ENCODE results near the gene RAB3A. TPM values are rescaled to one million over a fixed set of nuclear protein-coding genes. Genes with fewer than 3 reads are reported as not detected.

RAB3A gene
- total and polyA plus RNA-seq, 3 experiments from 2014 or later = 0.59 to 3.8 (median 2.9) TPM

GRCh38 chr19:18194181-18194530 is 9.7 kb downstream of the RAB3A start:
- H3K27ac Mint-ChIP-seq = peak overlapping the region in 5 of 8 donors; percentile 56 to 88 (median 78)
- Histone ChIP-seq H3K27ac (ENCODE audit: low read depth, low read length) (peak overlapping the region; percentile 71), H3K4me3 (ENCODE audit: low read length) (peak overlapping the region; percentile 74), H3K27me3 (ENCODE audit: insufficient read depth, low read length, poor library complexity, severe bottlenecking) (no peaks in the 10 kb centered on the region), H3K9me3 (ENCODE audit: low read length) (no peaks in the 10 kb centered on the region), H3K36me3 (ENCODE audit: insufficient read depth, low read length) (peaks cover 6% of the 10 kb centered on the region), H3K4me1 (ENCODE audit: insufficient read depth, low read length) (peaks cover 16% of the 10 kb centered on the region)
- peaks cover 0 to 2% (median 0%) of the 10 kb centered on the region in 5 donors for H3K9me3 Mint-ChIP-seq
- peaks cover 21 to 28% (median 22%) of the 10 kb centered on the region in 3 donors for H3K4me1 Mint-ChIP-seq
- H3K27me3 Mint-ChIP-seq = peaks cover 0 to 3% of the 10 kb centered on the region in 2 donors
- DNase-seq = no peak
- CTCF ChIA-PET = interaction anchor here (1.7 to 4.5 kb wide), 3 partner anchors 11 to 58 kb away, joined by 4 to 24 read pairs (median 6); partner anchors contain the start of gene RAB3A
- POLR2A ChIA-PET = interaction anchor here (1.9 to 3.1 kb wide), 2 partner anchors 9 to 86 kb away, joined by 6 to 40 read pairs; partner anchors contain the start of genes JUND and RAB3A
- peaks cover 0 to 37% (median 4%) of the 10 kb centered on the region in 3 donors for H3K36me3 Mint-ChIP-seq
- H3K4me3 Mint-ChIP-seq = peak overlapping the region; percentile 82 to 95 (median 89)

GRCh38 chr19:18193388-18194180 is 10.3 kb downstream of the RAB3A start:
- DNase-seq = no peak
- H3K36me3 ChIP-seq (ENCODE audit: insufficient read depth, low read length) = peaks cover 6% of the 10 kb centered on the region
- no peaks in the 10 kb centered on the region for H3K27me3 ChIP-seq (ENCODE audit: insufficient read depth, low read length, poor library complexity, severe bottlenecking)
- ChIA-PET CTCF (interaction anchor here (1.4 to 4.5 kb wide), 8 partner anchors 11 to 105 kb away, joined by 4 to 49 read pairs (median 6); partner anchors contain the start of gene RAB3A), POLR2A (interaction anchor here (0.6 to 3.1 kb wide), 9 partner anchors 10 to 158 kb away, joined by 3 to 40 read pairs (median 6); partner anchors contain the start of genes IL12RB1, JUND, LSM4 and RAB3A)
- H3K36me3 Mint-ChIP-seq = peaks cover 0 to 31% (median 4%) of the 10 kb centered on the region in 3 donors
- H3K4me1 Mint-ChIP-seq = peaks cover 21 to 28% (median 22%) of the 10 kb centered on the region in 3 donors
- peaks cover 16% of the 10 kb centered on the region for H3K4me1 ChIP-seq (ENCODE audit: insufficient read depth, low read length)
- H3K9me3 ChIP-seq (ENCODE audit: low read length) = no peaks in the 10 kb centered on the region
- H3K27me3 Mint-ChIP-seq = peaks cover 0 to 3% of the 10 kb centered on the region in 2 donors
- H3K4me3 ChIP-seq (ENCODE audit: low read length) = peak overlapping the region; percentile 74
- peak overlapping the region; percentile 76 to 98 (median 95) for H3K27ac Mint-ChIP-seq
- peaks cover 0 to 2% (median 0%) of the 10 kb centered on the region in 5 donors for H3K9me3 Mint-ChIP-seq
- peak overlapping the region; percentile 71 for H3K27ac ChIP-seq (ENCODE audit: low read depth, low read length)
- H3K4me3 Mint-ChIP-seq = peak overlapping the region; percentile 82 to 95 (median 89)

GRCh38 chr19:18192673-18193387 is 11.0 kb downstream of the RAB3A start, which contains the start of gene MPV17L2:
TSS of gene MPV17L2 (plus strand) at chr19:18193218. CDS start at chr19:18193282, 64 bp downstream.
- Mint-ChIP-seq H3K36me3 (peaks cover 0 to 24% (median 0%) of the 10 kb centered on the region in 3 donors), H3K27me3 (peaks cover 0 to 3% of the 10 kb centered on the region in 2 donors), H3K27ac (peak within 1 kb of the TSS; percentile 76 to 98 (median 96)), H3K9me3 (peaks cover 0 to 2% (median 0%) of the 10 kb centered on the region in 5 donors), H3K4me1 (peaks cover 21 to 28% (median 22%) of the 10 kb centered on the region in 3 donors), H3K4me3 (peak within 1 kb of the TSS; percentile 82 to 95 (median 89))
- peak within 1 kb of the TSS; percentile 74 for H3K4me3 ChIP-seq (ENCODE audit: low read length)
- H3K27ac ChIP-seq (ENCODE audit: low read depth, low read length) = peak within 1 kb of the TSS; percentile 71
- H3K9me3 ChIP-seq (ENCODE audit: low read length) = no peaks in the 10 kb centered on the region
- peaks cover 16% of the 10 kb centered on the region for H3K4me1 ChIP-seq (ENCODE audit: insufficient read depth, low read length)
- no peaks in the 10 kb centered on the region for H3K27me3 ChIP-seq (ENCODE audit: insufficient read depth, low read length, poor library complexity, severe bottlenecking)
- ChIA-PET POLR2A (interaction anchor here (0.6 to 3.1 kb wide), 10 partner anchors 11 to 159 kb away, joined by 3 to 40 read pairs (median 5); partner anchors contain the start of genes IL12RB1, JUND, LSM4 and RAB3A), CTCF (interaction anchor here (0.7 to 4.5 kb wide), 21 partner anchors 10 to 224 kb away, joined by 3 to 49 read pairs (median 5); partner anchors contain the start of genes IFI30 and RAB3A)
- DNase-seq = peak; percentile 98 to 99 (median 99)
- H3K36me3 ChIP-seq (ENCODE audit: insufficient read depth, low read length) = peaks cover 6% of the 10 kb centered on the region

GRCh38 chr19:18191640-18192062 is 12.2 kb downstream of the RAB3A start:
- Histone ChIP-seq H3K36me3 (ENCODE audit: insufficient read depth, low read length) (peaks cover 6% of the 10 kb centered on the region), H3K27me3 (ENCODE audit: insufficient read depth, low read length, poor library complexity, severe bottlenecking) (no peaks in the 10 kb centered on the region), H3K27ac (ENCODE audit: low read depth, low read length) (peak overlapping the region; percentile 70), H3K4me1 (ENCODE audit: insufficient read depth, low read length) (peaks cover 16% of the 10 kb centered on the region), H3K9me3 (ENCODE audit: low read length) (no peaks in the 10 kb centered on the region), H3K4me3 (ENCODE audit: low read length) (peak overlapping the region; percentile 67)
- no peak for DNase-seq
- CTCF ChIA-PET = interaction anchor here (0.7 to 4.5 kb wide), 23 partner anchors 9 to 225 kb away, joined by 3 to 49 read pairs (median 5); partner anchors contain the start of genes IFI30, LSM4 and RAB3A
- Mint-ChIP-seq H3K36me3 (peaks cover 0 to 19% (median 0%) of the 10 kb centered on the region in 3 donors), H3K4me3 (peak overlapping the region; percentile 82 to 95 (median 89)), H3K9me3 (peaks cover 0 to 2% (median 0%) of the 10 kb centered on the region in 5 donors), H3K4me1 (peaks cover 21 to 28% (median 22%) of the 10 kb centered on the region in 3 donors), H3K27me3 (peaks cover 0 to 5% of the 10 kb centered on the region in 2 donors), H3K27ac (peak overlapping the region; percentile 76 to 98 (median 96))
- POLR2A ChIA-PET = interaction anchor here (0.8 to 3.1 kb wide), 6 partner anchors 13 to 115 kb away, joined by 3 to 40 read pairs (median 7); partner anchors contain the start of genes JUND and RAB3A

GRCh38 chr19:18190278-18190677 is 13.6 kb downstream of the RAB3A start:
- peaks cover 3 to 7% of the 10 kb centered on the region in 2 donors for H3K27me3 Mint-ChIP-seq
- DNase-seq = no peak
- POLR2A ChIA-PET = no interaction called here
- Histone ChIP-seq H3K9me3 (ENCODE audit: low read length) (no peaks in the 10 kb centered on the region), H3K27me3 (ENCODE audit: insufficient read depth, low read length, poor library complexity, severe bottlenecking) (no peaks in the 10 kb centered on the region), H3K36me3 (ENCODE audit: insufficient read depth, low read length) (no peaks in the 10 kb centered on the region), H3K4me3 (ENCODE audit: low read length) (no peak overlapping the region), H3K4me1 (ENCODE audit: insufficient read depth, low read length) (peaks cover 16% of the 10 kb centered on the region), H3K27ac (ENCODE audit: low read depth, low read length) (no peak overlapping the region)
- no peak overlapping the region for H3K4me3 Mint-ChIP-seq
- H3K36me3 Mint-ChIP-seq = peaks cover 0 to 10% (median 0%) of the 10 kb centered on the region in 3 donors
- CTCF ChIA-PET = interaction anchor here (1.2 kb wide), 1 partner anchor 33 kb away, joined by 5 read pairs; no protein-coding TSS in a partner anchor
- H3K9me3 Mint-ChIP-seq = peaks cover 0 to 2% (median 0%) of the 10 kb centered on the region in 5 donors
- no peak overlapping the region for H3K27ac Mint-ChIP-seq
- peaks cover 21 to 28% (median 22%) of the 10 kb centered on the region in 3 donors for H3K4me1 Mint-ChIP-seq

GRCh38 chr19:18185538-18185937 is 18.3 kb downstream of the RAB3A start:
- no peak for DNase-seq

GRCh38 chr19:18183529-18183928 is 20.3 kb downstream of the RAB3A start:
- H3K27ac Mint-ChIP-seq = peak overlapping the region in 1 of 8 donors; percentile 75
- Histone ChIP-seq H3K36me3 (ENCODE audit: insufficient read depth, low read length) (no peaks in the 10 kb centered on the region), H3K4me3 (ENCODE audit: low read length) (no peak overlapping the region), H3K27ac (ENCODE audit: low read depth, low read length) (no peak overlapping the region), H3K9me3 (ENCODE audit: low read length) (no peaks in the 10 kb centered on the region), H3K4me1 (ENCODE audit: insufficient read depth, low read length) (no peaks in the 10 kb centered on the region), H3K27me3 (ENCODE audit: insufficient read depth, low read length, poor library complexity, severe bottlenecking) (no peaks in the 10 kb centered on the region)
- H3K4me3 Mint-ChIP-seq = no peak overlapping the region
- no peaks in the 10 kb centered on the region for H3K4me1 Mint-ChIP-seq
- DNase-seq = no peak
- H3K9me3 Mint-ChIP-seq = no peaks in the 10 kb centered on the region
- peaks cover 3% of the 10 kb centered on the region in 2 donors for H3K27me3 Mint-ChIP-seq
- POLR2A ChIA-PET = no interaction called here
- H3K36me3 Mint-ChIP-seq = no peaks in the 10 kb centered on the region
- CTCF ChIA-PET = interaction anchor here (2.3 kb wide), 1 partner anchor 9 kb away, joined by 9 read pairs; the partner anchor contains the start of gene MPV17L2

More at GRCh38 chr19:18185538-18185937, 18.3 kb downstream of the RAB3A start:
- POLR2A ChIA-PET = no interaction called here
- Mint-ChIP-seq H3K4me3 (no peak overlapping the region), H3K27me3 (peaks cover 3% of the 10 kb centered on the region in 2 donors), H3K4me1 (no peaks in the 10 kb centered on the region), H3K9me3 (no peaks in the 10 kb centered on the region), H3K36me3 (no peaks in the 10 kb centered on the region), H3K27ac (no peak overlapping the region)
- Histone ChIP-seq H3K27me3 (ENCODE audit: insufficient read depth, low read length, poor library complexity, severe bottlenecking) (no peaks in the 10 kb centered on the region), H3K9me3 (ENCODE audit: low read length) (no peaks in the 10 kb centered on the region), H3K4me3 (ENCODE audit: low read length) (no peak overlapping the region), H3K4me1 (ENCODE audit: insufficient read depth, low read length) (no peaks in the 10 kb centered on the region), H3K27ac (ENCODE audit: low read depth, low read length) (no peak overlapping the region), H3K36me3 (ENCODE audit: insufficient read depth, low read length) (no peaks in the 10 kb centered on the region)
- CTCF ChIA-PET = interaction anchor here (0.9 to 1.2 kb wide), 3 partner anchors 15 to 67 kb away, joined by 3 to 6 read pairs (median 3); no protein-coding TSS in a partner anchor
